Smooth muscle cell (in vitro differentiated cells): Measurements from ENCODE around the gene HSPH1. TPM values are rescaled to one million over a fixed set of nuclear protein-coding genes. Genes with fewer than 3 reads are reported as not detected.

Experiments used
- DNase-seq: peaks from one replicate; lab custom pipeline; 2025; ENCODE audit not compliant: unreplicated experiment; lab: John Stamatoyannopoulos, UW
- H2AFZ ChIP-seq: fragments of 200-600 bp; sonication (generic); 2 replicates; pipeline ENCODE4 v1.6.0; 2016; ENCODE audit warnings: antibody characterized with exemption, low read depth, mild to moderate bottlenecking
- H3F3A ChIP-seq: fragments of 200-600 bp; sonication (generic); 2 replicates; pipeline ENCODE4 v1.6.0; 2017; ENCODE audit warnings: antibody characterized with exemption, low read depth
- H3K27ac ChIP-seq: fragments of 200-600 bp; sonication (generic); 2 replicates; pipeline ENCODE4 v1.5.1; 2016; ENCODE audit warnings: low read depth, mild to moderate bottlenecking
- H3K27me3 ChIP-seq: fragments of 200-600 bp; sonication (generic); 2 replicates; pipeline ENCODE4 v1.6.1; 2016; ENCODE audit warnings: low read depth, mild to moderate bottlenecking
- H3K36me3 ChIP-seq: fragments of 200-600 bp; sonication (generic); 2 replicates; pipeline ENCODE4 v1.5.1; 2016; ENCODE audit warnings: low read depth
- H3K4me1 ChIP-seq: fragments of 200-600 bp; sonication (generic); 2 replicates; pipeline ENCODE4 v1.5.1; 2016; ENCODE audit warnings: low read depth
- H3K4me2 ChIP-seq: fragments of 200-600 bp; sonication (generic); 2 replicates; pipeline ENCODE4 v1.6.0; 2016; ENCODE audit warnings: mild to moderate bottlenecking
- H3K4me3 ChIP-seq: fragments of 200-600 bp; sonication (generic); 2 replicates; pipeline ENCODE4 v1.5.1; 2016; ENCODE audit warnings: mild to moderate bottlenecking
- H3K79me2 ChIP-seq: fragments of 200-600 bp; sonication (generic); 2 replicates; pipeline ENCODE4 v1.6.0; 2016; ENCODE audit warnings: low read depth, mild to moderate bottlenecking
- H3K9ac ChIP-seq: fragments of 200-600 bp; sonication (generic); 2 replicates; pipeline ENCODE4 v1.6.0; 2016; ENCODE audit warnings: low read depth
- H3K9me3 ChIP-seq: fragments of 200-600 bp; sonication (generic); replicated peaks from 2 replicates; pipeline ENCODE4 v1.5.1; 2016; ENCODE audit warnings: low read depth
- H4K20me1 ChIP-seq: fragments of 200-600 bp; sonication (generic); 2 replicates; pipeline ENCODE4 v1.6.0; 2016; ENCODE audit warnings: low read depth
- CTCF ChIP-seq: fragments of 200-600 bp; sonication (generic); IDR thresholded peaks from 2 replicates; pipeline ENCODE4 v1.5.1; 2017; ENCODE audit warnings: borderline replicate concordance, mild to moderate bottlenecking, antibody characterized with exemption; ENCODE audit not compliant: insufficient read depth, poor library complexity, severe bottlenecking
- WGBS: methylation state at CpG from one replicate; pipeline ENCODE4 v1.1.7; 2016; ENCODE audit warnings: low lambda C conversion rate; 5-methylcytosine and 5-hydroxymethylcytosine counted together
- polyA plus RNA-seq: library from polyadenylated mRNA; unstranded; fragments of >200 nt; fragmentation: Nextera tagmentation; extraction: Ambion mirVana; gene quantifications from 2 replicates; pipeline ENCODE4 v1.2.1, GENCODE V29; 2016
- total RNA-seq: library from RNA; depleted of rRNA; stranded (reverse); fragments of >200 nt; gene quantifications from 2 replicates; pipeline ENCODE4 v1.2.3, GENCODE V29; 2014

The HSPH1 gene
- total and polyA plus RNA-seq, 2 experiments from 2014 or later, result 39.2 to 81.4 TPM

GRCh38 chr13:31096654-31097302, 64.9 kb downstream of the HSPH1 start:
- H3K4me3 ChIP-seq, result no peak overlapping the region
- H3K36me3 ChIP-seq, result no peaks in the 10 kb centered on the region
- no peaks in the 10 kb centered on the region for H4K20me1 ChIP-seq
- no peak for DNase-seq
- no peak overlapping the region for H3K4me2 ChIP-seq
- H3K9me3 ChIP-seq, result no peaks in the 10 kb centered on the region
- no peak for TF ChIP-seq CTCF
- no peaks in the 10 kb centered on the region for H3F3A ChIP-seq
- WGBS, result 88% methylated on average over 10 of the region's 10 CpGs
- no peaks in the 10 kb centered on the region for H3K4me1 ChIP-seq
- H2AFZ ChIP-seq, result no peak overlapping the region
- peaks cover 5% of the 10 kb centered on the region for H3K27me3 ChIP-seq
- H3K9ac ChIP-seq, result no peak overlapping the region
- no peak overlapping the region for H3K27ac ChIP-seq
- no peaks in the 10 kb centered on the region for H3K79me2 ChIP-seq

DNA sequence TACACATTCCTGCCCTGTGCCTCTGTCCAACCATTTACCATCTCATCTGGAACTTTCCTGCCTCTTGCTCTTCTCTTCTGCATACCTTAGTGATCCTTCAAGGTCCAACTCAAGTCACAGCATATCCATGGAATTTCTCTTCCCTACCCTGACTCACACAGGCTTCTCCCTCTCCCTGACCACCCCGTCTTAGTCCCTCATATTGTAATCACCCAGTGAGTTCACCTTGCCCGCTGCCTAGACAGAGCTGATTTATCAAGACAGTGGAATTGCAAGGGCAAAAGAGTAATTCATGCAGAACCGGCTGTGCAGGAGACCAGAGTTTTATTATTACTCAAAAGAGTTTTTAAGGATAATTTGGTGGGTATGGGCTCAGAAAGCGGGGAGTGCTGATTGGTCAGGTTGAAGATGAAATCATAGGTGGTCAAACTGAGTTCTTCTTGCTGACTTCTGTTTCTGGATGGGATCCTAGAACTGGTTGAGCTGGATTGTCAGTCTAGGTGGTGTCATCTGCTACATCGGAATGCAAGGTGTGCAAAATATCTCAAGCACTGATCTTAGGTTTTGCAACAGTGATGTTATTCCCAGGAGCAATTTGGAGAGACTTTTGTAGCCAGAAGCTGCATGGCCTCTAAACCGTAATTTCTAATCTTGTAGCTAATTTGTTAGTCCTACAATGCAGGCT, 67.2 kb downstream of the HSPH1 start:
- no peaks in the 10 kb centered on the region for H3K4me1 ChIP-seq
- no peaks in the 10 kb centered on the region for H3F3A ChIP-seq
- no peak overlapping the region for H3K4me3 ChIP-seq
- no peaks in the 10 kb centered on the region for H3K27me3 ChIP-seq
- no peaks in the 10 kb centered on the region for H3K9me3 ChIP-seq
- peak overlapping the region; percentile 75 for H3K27ac ChIP-seq
- no peaks in the 10 kb centered on the region for H3K79me2 ChIP-seq
- WGBS, result 70% methylated on average over 6 of the region's 6 CpGs
- TF ChIP-seq CTCF, result no peak
- no peaks in the 10 kb centered on the region for H3K36me3 ChIP-seq
- peak overlapping the region; percentile 39 for H3K9ac ChIP-seq
- H2AFZ ChIP-seq, result no peak overlapping the region
- H4K20me1 ChIP-seq, result no peaks in the 10 kb centered on the region
- H3K4me2 ChIP-seq, result no peak overlapping the region
- DNase-seq, result no peak

- H4K20me1 ChIP-seq, result no peaks in the 10 kb centered on the region
These were observed 68.4 kb downstream of the HSPH1 start for GRCh38 chr13:31093145-31093885.

More at GRCh38 chr13:31093145-31093885, 68.4 kb downstream of the HSPH1 start:
- H3K79me2 ChIP-seq, result no peaks in the 10 kb centered on the region
- H3K36me3 ChIP-seq, result no peaks in the 10 kb centered on the region
- no peaks in the 10 kb centered on the region for H3K27me3 ChIP-seq
- H3K9ac ChIP-seq, result no peak overlapping the region
- H3F3A ChIP-seq, result no peaks in the 10 kb centered on the region
- WGBS, result 85% methylated on average over 9 of the region's 9 CpGs
- DNase-seq, result no peak
- H3K4me3 ChIP-seq, result no peak overlapping the region
- no peaks in the 10 kb centered on the region for H3K9me3 ChIP-seq
- no peaks in the 10 kb centered on the region for H3K4me1 ChIP-seq
- peak overlapping the region; percentile 75 for H3K27ac ChIP-seq
- TF ChIP-seq CTCF, result no peak
- no peak overlapping the region for H2AFZ ChIP-seq
- H3K4me2 ChIP-seq, result no peak overlapping the region
